Raji (cell line): ENCODE measurements around the gene CLSTN1.

Experiments used
- POLR2A ChIP-seq: IDR thresholded peaks from 2 replicates; pipeline ENCODE4 v1.6.1; 2011; ENCODE audit warnings: low read depth, low read length, control low read depth; ENCODE audit not compliant: insufficient read depth

CLSTN1 gene

DNA sequence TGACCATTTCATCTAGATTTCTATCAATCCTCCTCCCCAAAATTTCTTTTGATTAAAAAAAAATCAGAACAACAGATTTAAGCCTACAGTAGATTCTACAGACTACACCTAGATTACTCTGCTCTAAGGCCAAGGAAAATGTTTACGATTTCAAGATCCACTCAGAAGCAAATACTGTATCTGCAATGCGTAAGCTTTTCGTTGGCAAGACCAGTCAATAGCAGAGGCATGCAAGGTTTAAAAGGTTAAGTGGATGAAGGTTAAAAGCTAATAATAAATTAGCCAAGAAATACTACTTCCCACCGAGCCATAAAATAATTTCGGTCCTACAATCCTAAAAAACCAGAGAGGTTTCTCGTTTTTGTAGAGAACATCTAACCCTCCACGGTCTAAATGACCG is 1.3 kb downstream of the CLSTN1 start:
- TF ChIP-seq POLR2A, result no peak

DNA sequence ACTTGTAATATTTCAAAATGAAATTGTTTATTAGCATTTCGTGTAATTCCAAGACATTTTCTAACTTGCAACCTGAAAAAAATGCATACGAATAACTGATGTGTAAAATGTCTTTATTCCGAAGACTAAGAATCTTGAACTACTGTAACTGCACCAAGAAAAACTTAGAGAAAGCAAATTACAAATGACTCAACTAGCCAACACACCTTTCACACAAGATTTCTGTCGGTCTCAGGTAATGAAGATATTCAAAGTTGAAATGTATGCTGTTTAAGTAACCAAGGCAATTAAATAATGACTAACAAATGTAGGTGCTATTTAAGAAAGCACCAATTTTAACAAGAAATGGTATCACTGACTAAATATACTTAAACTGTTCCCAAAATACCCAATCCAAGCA is 2.1 kb downstream of the CLSTN1 start:
- TF ChIP-seq POLR2A, result no peak

DNA sequence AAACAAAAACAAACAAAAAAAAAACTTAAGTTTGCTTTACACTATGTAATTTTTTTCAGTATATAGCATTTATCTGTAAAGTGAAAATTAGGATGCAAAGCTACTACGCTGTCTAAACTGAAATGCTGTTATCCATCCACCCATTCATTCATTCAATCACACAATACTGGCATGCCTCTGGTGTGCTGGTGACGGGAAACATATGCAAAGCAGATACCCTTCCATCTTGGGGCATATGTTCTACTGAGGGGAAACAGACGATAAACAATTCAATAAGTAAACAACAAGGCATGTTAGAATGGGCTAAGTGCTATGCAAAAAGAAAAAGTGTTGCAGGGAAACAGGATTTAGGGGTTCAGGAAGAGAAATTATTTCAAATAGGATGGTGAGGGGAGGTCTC is 3.2 kb downstream of the CLSTN1 start:
- TF ChIP-seq POLR2A, result no peak

DNA sequence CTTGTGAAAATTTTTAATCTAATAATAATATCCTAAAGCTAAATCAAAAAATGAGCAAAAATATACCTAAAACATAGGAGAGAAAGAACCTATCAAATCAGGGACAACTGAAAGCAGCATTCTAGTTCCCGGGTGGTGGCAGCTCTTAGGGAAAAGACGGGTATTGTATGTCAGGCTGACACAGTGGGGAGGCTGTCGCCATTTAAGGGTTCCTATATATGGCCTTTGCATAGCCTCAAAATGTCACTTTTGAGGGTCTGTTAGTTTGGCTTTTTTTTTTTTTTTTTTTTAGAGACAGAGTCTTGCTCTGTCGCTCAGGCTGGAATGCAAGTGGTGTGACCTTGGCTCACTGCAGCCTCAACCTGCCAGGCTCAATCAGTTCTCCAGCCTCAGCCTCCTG is 6.0 kb downstream of the CLSTN1 start:
- no peak for TF ChIP-seq POLR2A

DNA sequence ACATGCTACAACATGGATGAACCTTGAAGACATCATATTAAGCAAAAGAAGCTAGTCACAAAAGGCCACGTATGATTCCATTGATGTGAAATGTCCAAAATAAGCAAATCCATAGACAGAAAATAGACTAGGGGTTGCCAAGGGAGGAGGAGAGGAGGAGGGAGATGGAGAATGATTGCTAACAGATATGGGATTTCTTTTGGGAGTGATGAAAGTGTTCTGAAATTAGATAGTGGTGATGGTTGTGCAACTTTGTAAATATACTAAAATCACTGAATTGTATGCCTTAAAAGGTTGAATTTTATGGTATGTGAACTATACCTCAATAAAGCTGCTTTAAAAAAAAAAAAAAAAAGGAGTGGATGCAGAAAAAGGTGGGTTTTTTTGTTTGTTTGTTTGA is 7.6 kb downstream of the CLSTN1 start:
- no peak for TF ChIP-seq POLR2A

DNA sequence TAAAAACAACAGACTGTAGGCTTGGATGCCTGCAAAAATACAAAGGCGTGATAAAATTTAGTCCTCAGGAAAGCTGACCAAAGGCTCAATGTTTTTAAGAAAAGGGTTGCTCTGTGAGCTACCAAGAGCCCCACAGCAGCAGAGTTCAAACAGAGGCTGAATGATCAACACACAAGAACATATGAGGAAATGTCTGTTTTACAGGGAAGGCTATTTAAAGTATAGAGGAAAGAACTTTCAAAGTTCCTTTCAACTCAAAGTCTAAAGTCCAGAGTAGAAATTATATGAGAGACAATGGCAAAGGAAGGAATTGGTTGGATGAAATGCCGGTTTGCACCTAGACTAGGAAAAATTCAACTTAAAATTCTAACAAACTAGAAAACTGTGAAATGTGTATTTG is 8.6 kb downstream of the CLSTN1 start:
- no peak for TF ChIP-seq POLR2A

DNA sequence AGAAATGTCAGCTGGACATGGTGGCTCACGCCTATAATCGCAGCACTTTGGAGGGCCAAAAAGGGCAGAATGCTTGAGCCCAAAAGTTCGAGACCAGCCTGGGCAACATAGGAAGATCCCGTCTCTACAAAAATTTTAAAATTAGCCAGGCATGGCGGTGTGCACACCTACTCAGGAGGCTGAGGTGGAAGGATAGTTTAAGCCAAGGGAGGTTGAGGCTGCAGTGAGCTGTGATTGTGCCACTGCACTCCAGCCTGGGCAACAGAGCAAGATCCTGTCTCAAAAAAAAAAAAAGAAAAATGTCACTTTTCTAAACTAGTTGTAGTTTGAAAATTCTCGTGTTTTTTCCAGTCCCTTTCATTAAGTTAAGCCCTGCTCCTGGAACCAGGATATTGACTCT is 9.1 kb downstream of the CLSTN1 start:
- no peak for TF ChIP-seq POLR2A

DNA sequence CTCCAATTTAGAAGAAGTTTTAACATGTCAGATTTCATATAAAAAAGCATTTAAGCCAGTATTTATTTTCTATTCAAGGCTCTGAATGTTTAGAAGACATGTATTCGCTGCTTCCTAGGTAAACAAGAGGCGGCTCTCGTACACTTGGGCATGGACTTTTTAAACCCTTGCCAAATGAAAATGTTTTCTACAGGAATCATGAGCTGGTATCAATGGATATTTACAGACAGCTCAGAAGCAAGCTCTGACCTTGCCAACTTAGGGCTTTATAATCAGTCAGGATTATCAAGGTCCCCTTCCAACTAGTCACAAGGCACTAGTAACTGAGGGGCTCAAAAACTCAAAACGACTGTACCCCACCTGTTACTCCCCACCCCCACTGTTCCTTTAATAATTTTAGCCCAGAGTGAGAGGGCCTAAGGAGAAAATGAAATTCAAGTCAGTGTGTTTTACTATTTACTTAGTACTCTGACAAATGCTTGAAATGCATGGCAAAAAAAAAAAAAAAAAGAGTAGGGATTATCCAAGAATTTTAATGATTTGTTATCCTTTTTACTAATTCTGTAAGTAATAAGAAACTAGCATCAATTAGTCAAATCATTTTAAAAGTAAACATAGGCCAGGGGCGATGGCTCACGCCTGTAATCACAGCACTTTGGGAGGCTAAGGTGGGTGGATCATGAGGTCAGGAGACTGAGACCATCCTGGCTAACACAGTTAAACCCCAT is 12.4 kb downstream of the CLSTN1 start:
- no peak for TF ChIP-seq POLR2A

DNA sequence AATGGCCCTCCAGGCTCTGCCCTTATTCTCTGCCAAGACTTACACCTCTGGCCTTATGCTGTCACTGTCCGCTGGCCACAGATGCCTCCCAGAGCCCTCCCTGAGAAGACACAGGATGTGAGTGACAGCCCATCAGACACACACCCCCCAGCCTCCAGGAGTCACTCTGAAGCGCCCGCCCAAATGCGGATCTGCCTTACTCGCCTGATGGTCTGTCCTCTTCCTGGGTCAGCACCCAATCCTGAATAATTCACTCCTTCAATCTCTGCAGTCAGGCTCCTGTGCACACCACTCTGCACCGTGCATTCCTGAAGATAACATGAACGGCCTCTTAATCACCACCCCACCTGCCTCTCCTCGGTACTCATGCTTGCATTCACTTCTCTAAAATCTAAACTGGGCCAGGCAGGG is 14.7 kb downstream of the CLSTN1 start:
- no peak for TF ChIP-seq POLR2A

DNA sequence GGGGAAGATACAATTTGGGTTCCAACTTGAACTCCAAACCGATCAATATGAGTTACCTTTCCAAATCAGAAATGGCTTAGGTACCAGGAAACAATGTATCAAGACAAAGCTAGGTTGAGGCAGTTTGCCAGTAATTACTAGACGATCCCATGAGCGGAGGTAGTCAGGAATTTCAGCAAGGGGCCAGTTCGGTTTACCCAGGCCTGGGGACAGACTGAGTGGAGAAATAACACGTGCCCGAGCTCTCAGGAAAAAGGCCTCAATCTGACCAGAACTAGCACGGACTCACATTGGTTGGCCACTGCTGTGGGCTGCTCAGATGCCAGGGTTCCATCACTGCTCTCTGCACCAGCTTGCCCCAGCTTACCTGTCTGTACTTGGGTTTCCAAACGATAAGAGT is 15.3 kb downstream of the CLSTN1 start:
- no peak for TF ChIP-seq POLR2A

DNA sequence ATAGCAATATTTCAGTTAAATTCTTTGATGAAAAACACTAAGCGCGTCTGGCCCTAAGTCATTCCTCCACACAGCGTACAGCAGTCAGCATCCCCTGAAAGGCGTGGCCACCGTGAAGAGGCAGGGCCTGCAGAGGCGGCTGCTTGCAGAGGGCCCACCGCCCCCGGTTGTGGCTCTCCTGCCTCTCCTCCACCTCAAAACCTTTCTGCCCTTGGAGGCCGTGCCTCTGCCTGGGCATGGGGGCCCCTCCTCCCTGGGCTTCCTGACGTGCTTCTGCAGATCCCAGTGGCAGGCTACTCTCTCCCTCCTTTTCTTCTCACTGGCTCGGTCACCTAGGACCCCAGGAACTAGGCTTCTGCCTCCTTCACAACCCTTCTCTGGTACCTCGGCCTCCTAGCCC is 16.2 kb downstream of the CLSTN1 start:
- no peak for TF ChIP-seq POLR2A

DNA sequence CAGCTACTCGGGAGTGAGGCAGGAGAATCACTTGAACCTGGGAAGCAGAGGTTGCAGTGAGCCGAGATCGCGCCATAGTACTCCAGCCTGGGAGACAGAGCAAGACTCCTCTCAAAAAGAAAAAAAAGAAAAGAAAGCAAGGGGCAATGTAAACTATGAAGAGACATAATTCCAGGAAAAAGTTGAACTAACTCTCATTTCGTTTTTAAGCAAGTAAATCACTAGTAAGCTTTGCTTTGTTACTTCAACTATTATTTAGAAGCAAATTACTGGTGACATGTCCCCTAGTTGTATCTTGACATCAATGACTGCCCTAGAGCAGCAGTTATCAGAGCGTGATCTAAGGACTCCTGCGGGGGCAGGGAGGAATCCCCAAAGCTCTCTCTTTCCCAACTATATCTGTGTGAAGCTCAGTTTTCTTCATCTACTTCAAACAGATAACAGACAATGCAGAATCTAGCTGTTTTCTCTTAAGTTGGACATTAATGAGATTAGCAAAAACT is 18.7 kb downstream of the CLSTN1 start:
- no peak for TF ChIP-seq POLR2A

DNA sequence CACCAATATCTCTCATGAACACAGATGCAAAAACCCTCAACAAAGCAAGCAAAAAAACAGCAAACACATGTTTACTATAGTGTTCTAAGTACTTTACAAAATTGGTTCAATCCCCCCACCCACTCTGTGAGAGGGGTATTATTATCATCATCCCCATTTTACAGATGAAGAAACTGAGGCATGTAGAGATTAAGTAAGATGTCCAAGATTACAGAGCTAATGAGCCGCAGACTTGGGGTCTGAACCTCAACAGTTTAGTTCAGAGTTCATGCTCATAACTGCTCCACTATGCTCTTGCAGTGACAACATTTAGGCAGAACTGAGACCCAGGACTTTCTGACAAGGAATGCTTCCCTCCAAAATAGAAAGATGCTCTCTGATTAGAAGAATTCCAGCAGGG is 21.9 kb downstream of the CLSTN1 start:
- TF ChIP-seq POLR2A, result no peak

DNA sequence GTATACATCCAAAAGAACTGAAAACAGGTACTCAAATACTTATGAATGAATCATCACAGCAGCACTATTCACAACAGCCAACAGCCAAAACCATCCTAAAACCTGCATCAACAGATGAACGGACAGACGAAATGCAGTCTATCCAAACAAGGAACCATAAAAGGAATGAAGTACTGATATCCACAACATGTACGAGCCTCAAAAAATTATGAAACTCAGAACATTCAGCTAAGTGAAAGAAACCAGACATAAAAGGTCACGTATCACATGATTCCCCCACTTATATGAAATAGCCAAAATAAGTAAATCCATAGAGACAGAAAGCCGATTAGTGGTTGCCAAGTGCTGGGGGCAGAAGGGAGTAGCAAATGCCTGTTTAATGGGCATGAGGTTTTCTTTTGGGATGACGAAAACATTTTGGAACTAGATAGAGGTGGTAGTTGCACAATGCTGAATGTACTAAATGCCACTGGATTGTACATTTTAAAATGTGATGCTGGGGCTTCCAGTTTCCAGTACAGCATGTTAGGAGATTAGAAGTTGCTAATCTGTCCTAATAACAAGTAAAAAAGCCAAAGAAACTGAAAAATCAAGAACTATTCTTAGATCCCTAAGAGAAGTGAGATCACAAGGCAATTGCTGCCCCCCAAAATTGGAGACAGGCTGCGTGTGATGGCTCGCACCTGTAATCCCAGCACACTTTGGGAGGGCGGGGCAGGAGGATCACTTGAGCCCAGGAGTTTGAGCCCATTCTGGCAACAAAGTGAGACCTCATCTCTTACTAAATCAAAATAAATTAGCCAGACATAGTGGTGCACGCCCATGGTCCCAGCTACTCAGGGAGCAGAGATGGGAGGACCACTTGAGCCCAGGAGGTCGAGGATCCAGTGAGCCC is 25.3 kb downstream of the CLSTN1 start:
- TF ChIP-seq POLR2A, result no peak

DNA sequence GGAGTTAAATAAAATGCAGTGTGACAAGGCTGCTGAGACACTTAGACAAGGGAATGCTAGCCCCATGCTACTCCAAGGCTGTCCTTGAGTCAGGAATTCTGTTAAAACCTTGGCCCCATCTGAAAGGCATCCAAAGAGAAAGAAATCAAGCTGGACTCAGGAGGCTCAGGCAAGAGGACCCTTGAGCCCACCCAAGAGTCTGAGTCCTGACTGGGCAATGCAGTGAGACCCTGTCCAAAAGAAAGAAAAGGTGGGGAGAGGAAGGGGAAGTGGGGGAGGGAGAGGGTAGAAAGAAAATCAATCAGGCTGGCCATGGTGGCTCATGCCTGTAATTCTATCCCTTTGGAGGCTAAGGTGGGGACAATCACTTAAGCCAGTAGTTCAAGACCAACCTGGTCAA is 26.7 kb downstream of the CLSTN1 start:
- no peak for TF ChIP-seq POLR2A

DNA sequence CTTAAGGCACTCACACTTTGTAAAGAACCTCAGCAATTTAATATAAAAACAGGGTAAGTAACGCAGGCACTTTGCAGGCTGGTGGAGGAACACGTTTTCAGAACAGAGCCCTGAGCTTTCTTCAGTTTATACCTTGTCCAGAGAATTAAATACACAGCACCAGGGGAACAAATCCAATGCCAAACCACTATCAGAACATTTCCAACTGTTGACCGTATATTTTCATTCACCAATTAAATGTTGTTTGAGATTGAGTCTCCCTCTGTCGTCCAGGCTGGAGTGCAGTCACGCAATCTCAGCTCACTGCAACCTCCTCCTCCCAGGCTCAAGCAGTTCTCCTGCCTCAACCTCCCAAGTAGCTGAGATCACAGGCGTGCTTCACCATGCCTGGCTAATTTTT is 29.7 kb downstream of the CLSTN1 start:
- TF ChIP-seq POLR2A, result no peak
